ENCODE measurements around the gene MAP2K5. TPM values are rescaled to one million over a fixed set of nuclear protein-coding genes. Genes with fewer than 3 reads are reported as not detected.

Gene MAP2K5
- total RNA-seq, 2 donors from 2014 or later, result 7.4 to 10.2 TPM

DNA sequence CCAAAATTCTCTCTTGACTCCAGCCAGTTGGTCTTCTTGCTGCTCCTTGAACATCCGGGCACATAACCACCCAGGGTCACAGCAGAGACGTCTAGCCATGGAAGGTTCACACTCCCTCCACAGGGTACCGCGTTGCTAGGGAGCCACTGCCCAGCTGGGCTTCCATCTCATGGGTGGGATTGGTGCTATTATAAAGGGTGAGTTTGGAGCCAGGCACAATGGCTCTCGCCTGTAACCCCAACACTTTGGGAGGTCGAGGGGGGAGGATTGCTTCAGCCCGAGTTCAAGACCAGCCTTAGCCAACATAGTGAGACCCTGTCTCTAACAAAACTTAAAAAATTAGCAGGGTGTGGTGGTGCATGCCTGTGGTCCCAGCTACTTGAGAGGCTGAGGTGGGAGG, 265.3 kb downstream of the MAP2K5 start:
- H3K4me3 ChIP-seq, result no peak overlapping the region
- DNase-seq (ENCODE audit: low spot score), result no peak
- H3K9me3 ChIP-seq, result no peaks in the 10 kb centered on the region
- H3K27me3 ChIP-seq (replicated peaks; ENCODE audit: insufficient read depth), result no peaks in the 10 kb centered on the region
- peaks cover 4% of the 10 kb centered on the region for H3K36me3 ChIP-seq
- H3K4me1 ChIP-seq (ENCODE audit: control insufficient read depth in 1 of 2, low read depth in 2 of 2), result no peaks in the 10 kb centered on the region
- TF ChIP-seq, protein P1, sequence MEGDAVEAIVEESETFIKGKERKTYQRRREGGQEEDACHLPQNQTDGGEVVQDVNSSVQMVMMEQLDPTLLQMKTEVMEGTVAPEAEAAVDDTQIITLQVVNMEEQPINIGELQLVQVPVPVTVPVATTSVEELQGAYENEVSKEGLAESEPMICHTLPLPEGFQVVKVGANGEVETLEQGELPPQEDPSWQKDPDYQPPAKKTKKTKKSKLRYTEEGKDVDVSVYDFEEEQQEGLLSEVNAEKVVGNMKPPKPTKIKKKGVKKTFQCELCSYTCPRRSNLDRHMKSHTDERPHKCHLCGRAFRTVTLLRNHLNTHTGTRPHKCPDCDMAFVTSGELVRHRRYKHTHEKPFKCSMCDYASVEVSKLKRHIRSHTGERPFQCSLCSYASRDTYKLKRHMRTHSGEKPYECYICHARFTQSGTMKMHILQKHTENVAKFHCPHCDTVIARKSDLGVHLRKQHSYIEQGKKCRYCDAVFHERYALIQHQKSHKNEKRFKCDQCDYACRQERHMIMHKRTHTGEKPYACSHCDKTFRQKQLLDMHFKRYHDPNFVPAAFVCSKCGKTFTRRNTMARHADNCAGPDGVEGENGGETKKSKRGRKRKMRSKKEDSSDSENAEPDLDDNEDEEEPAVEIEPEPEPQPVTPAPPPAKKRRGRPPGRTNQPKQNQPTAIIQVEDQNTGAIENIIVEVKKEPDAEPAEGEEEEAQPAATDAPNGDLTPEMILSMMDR (IDR thresholded peaks at IDR 0.05), result no peak
- ATAC-seq (ENCODE audit: insufficient number of reproducible peaks, low FRiP score, low read depth), result no peak
- no peak overlapping the region for H3K27ac ChIP-seq

GRCh38 chr15:67808821-67809220, 266.3 kb downstream of the MAP2K5 start:
- Histone ChIP-seq H3K36me3 (peaks cover 4% of the 10 kb centered on the region), H3K9me3 (no peaks in the 10 kb centered on the region), H3K4me3 (no peak overlapping the region), H3K4me1 (ENCODE audit: control insufficient read depth in 1 of 2, low read depth in 2 of 2) (no peaks in the 10 kb centered on the region), H3K27me3 (replicated peaks; ENCODE audit: insufficient read depth) (no peaks in the 10 kb centered on the region), H3K27ac (no peak overlapping the region)
- DNase-seq (ENCODE audit: low spot score) (no peak), ATAC-seq (ENCODE audit: insufficient number of reproducible peaks, low FRiP score, low read depth) (no peak)
- TF ChIP-seq, protein P1 (IDR thresholded peaks at IDR 0.05), result no peak

- ATAC-seq (ENCODE audit: insufficient number of reproducible peaks, low FRiP score, low read depth) (no peak), DNase-seq (ENCODE audit: low spot score) (no peak)
- Histone ChIP-seq H3K4me1 (ENCODE audit: control insufficient read depth in 1 of 2, low read depth in 2 of 2) (no peaks in the 10 kb centered on the region), H3K27me3 (replicated peaks; ENCODE audit: insufficient read depth) (no peaks in the 10 kb centered on the region), H3K9me3 (no peaks in the 10 kb centered on the region), H3K27ac (no peak overlapping the region), H3K4me3 (no peak overlapping the region), H3K36me3 (peaks cover 4% of the 10 kb centered on the region)
- TF ChIP-seq, protein P1 (IDR thresholded peaks at IDR 0.05), result no peak
Observed at GRCh38 chr15:67809441-67809840, 266.9 kb downstream of the MAP2K5 start.

GRCh38 chr15:67809866-67810265, 267.4 kb downstream of the MAP2K5 start:
- H3K4me3 ChIP-seq, result no peak overlapping the region
- H3K27ac ChIP-seq, result no peak overlapping the region
- H3K27me3 ChIP-seq (replicated peaks; ENCODE audit: insufficient read depth), result no peaks in the 10 kb centered on the region
- ATAC-seq (ENCODE audit: insufficient number of reproducible peaks, low FRiP score, low read depth), result no peak
- H3K36me3 ChIP-seq, result peaks cover 4% of the 10 kb centered on the region
- H3K9me3 ChIP-seq, result no peaks in the 10 kb centered on the region
- no peaks in the 10 kb centered on the region for H3K4me1 ChIP-seq (ENCODE audit: control insufficient read depth in 1 of 2, low read depth in 2 of 2)
- no peak for DNase-seq (ENCODE audit: low spot score)
- TF ChIP-seq, protein P1 (IDR thresholded peaks at IDR 0.05), result no peak

GRCh38 chr15:67812241-67812644, 269.7 kb downstream of the MAP2K5 start:
- Histone ChIP-seq H3K36me3 (no peaks in the 10 kb centered on the region), H3K27me3 (replicated peaks; ENCODE audit: insufficient read depth) (no peaks in the 10 kb centered on the region), H3K9me3 (no peaks in the 10 kb centered on the region), H3K4me3 (no peak overlapping the region), H3K4me1 (ENCODE audit: control insufficient read depth in 1 of 2, low read depth in 2 of 2) (no peaks in the 10 kb centered on the region), H3K27ac (no peak overlapping the region)
- TF ChIP-seq, protein P1 (IDR thresholded peaks at IDR 0.05), result no peak
- ATAC-seq (ENCODE audit: insufficient number of reproducible peaks, low FRiP score, low read depth), result no peak
- no peak for DNase-seq (ENCODE audit: low spot score)
